Measurements from ENCODE around the gene LIMK2. TPM values are rescaled to one million over a fixed set of nuclear protein-coding genes. Genes with fewer than 3 reads are reported as not detected.
A peak's percentile ranks its signal among the peaks of the same experiment; 100 is the strongest.

Gene LIMK2
- total and polyA plus RNA-seq, 8 donors = 19.9 to 541 (median 97.2) TPM

- Histone ChIP-seq H3K27me3 (no peaks in the 10 kb centered on the region), H3K4me1 (peaks cover 36 to 94% (median 58%) of the 10 kb centered on the region in 4 donors), H3K4me3 (no peak overlapping the region), H3K36me3 (peaks cover 60 to 97% (median 94%) of the 10 kb centered on the region in 4 donors), H3K9me3 (no peaks in the 10 kb centered on the region), H3K27ac (peak overlapping the region in 3 of 5 donors; percentile 34 to 95 (median 50))
- 73 to 83% (median 79%) methylated on average over 7 to 8 of the region's 8 CpGs for WGBS, 5 donors
- intact Hi-C loops (cut with DNase I; ENCODE audit: low total_unique reads) = no loop called here
- TF ChIP-seq POLR2A (IDR thresholded peaks at IDR 0.05) (no peak), EP300 (IDR thresholded peaks at IDR 0.05) (no peak), CTCF (IDR thresholded peaks at IDR 0.05) (no peak), POLR2AphosphoS5 (IDR thresholded peaks at IDR 0.05) (no peak)
- no peak for DNase-seq
Observed at GRCh38 chr22:31282748-31283468, 70.8 kb downstream of the LIMK2 start.

GRCh38 chr22:31284281-31285155, 72.4 kb downstream of the LIMK2 start:
- peaks cover 33 to 94% (median 59%) of the 10 kb centered on the region in 4 donors for H3K4me1 ChIP-seq
- H3K9me3 ChIP-seq = no peaks in the 10 kb centered on the region
- intact Hi-C loops (cut with DNase I; ENCODE audit: low total_unique reads) = no loop called here
- no peak overlapping the region for H3K4me3 ChIP-seq
- peak overlapping the region; percentile 70 to 97 (median 95) for H3K27ac ChIP-seq
- peak in 1 of 2 donors; percentile 61 for DNase-seq
- 17 to 48% (median 25%) methylated on average over 2 to 3 of the region's 3 CpGs for WGBS, 5 donors
- peaks cover 66 to 97% (median 94%) of the 10 kb centered on the region in 4 donors for H3K36me3 ChIP-seq
- no peak for TF ChIP-seq CTCF (IDR thresholded peaks at IDR 0.05)
- TF ChIP-seq EP300 (IDR thresholded peaks at IDR 0.05) = no peak
- no peak for TF ChIP-seq POLR2A (IDR thresholded peaks at IDR 0.05)
- no peak for TF ChIP-seq POLR2AphosphoS5 (IDR thresholded peaks at IDR 0.05)
- no peaks in the 10 kb centered on the region for H3K27me3 ChIP-seq

- DNase-seq = peak in 1 of 2 donors; percentile 65
- Histone ChIP-seq H3K36me3 (peaks cover 48 to 80% (median 75%) of the 10 kb centered on the region in 4 donors), H3K4me1 (peaks cover 41 to 94% (median 59%) of the 10 kb centered on the region in 4 donors), H3K4me3 (no peak overlapping the region), H3K9me3 (no peaks in the 10 kb centered on the region), H3K27me3 (no peaks in the 10 kb centered on the region), H3K27ac (peak overlapping the region; percentile 50 to 97 (median 95))
- TF ChIP-seq POLR2A (IDR thresholded peaks at IDR 0.05) = no peak
- TF ChIP-seq EP300 (IDR thresholded peaks at IDR 0.05) = peak; percentile 3
- TF ChIP-seq CTCF (IDR thresholded peaks at IDR 0.05) = no peak
- TF ChIP-seq POLR2AphosphoS5 (IDR thresholded peaks at IDR 0.05) = peak in 1 of 3 donors; percentile 55
- intact Hi-C loops (cut with DNase I; ENCODE audit: low total_unique reads) = no loop called here
- 69 to 78% (median 72%) methylated on average over 8 of the region's 8 CpGs for WGBS, 5 donors
Observed at GRCh38 chr22:31286360-31287255, 74.5 kb downstream of the LIMK2 start.

Data from stomach (tissue), 9 donors.